NB4 (cell line): ENCODE data around the gene RXRA.

Experiments
- TF ChIP-seq, protein P1 (sequence below): IDR thresholded peaks from one replicate; pipeline ENCODE4 v1.5.1; 2012; ENCODE audit warnings: low read depth, low read length
- TF ChIP-seq, protein P2 (sequence below): IDR thresholded peaks from 2 replicates; pipeline ENCODE4 v1.6.1; 2011; ENCODE audit warnings: low read depth, low read length

DNA sequence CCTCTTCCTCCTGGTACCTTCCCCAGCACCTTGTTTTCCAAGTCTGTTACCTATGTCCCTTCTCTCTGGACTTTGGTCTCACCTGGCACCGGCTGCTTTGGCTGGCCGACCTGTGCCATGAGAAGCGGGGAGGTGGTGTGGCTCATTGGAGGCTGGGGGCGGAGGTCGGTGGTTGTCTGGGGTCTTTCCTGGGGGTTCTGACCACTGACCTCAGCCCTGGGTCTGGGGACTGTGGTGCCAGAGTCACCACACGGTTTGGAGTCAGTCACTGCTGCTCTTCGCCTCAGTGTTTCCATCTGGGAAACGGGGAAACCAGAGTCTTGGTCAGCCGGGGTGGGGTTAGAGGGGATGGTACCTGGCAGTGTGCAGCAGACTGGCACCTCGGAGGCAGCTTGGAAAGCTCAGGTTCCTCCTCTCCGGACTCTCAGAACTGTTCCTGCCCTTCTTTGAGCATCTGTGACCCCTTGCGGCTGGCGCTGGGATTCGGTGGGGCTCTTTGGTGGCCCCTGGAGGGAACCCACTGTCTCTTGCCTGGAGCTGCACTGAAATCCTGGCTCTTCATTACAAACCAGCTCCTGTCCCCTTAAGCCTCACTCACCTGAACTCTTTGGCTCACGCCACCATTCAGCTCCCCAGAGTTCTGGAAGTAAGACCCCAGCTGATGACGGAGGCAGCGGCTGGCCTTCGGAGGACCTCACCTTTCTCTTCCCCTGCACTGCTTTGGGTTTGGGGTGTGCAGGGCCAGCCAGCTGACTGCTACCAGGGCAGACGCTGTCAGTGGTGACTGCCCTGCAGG, 4.1 kb upstream of the RXRA start:
- TF ChIP-seq, protein P1, sequence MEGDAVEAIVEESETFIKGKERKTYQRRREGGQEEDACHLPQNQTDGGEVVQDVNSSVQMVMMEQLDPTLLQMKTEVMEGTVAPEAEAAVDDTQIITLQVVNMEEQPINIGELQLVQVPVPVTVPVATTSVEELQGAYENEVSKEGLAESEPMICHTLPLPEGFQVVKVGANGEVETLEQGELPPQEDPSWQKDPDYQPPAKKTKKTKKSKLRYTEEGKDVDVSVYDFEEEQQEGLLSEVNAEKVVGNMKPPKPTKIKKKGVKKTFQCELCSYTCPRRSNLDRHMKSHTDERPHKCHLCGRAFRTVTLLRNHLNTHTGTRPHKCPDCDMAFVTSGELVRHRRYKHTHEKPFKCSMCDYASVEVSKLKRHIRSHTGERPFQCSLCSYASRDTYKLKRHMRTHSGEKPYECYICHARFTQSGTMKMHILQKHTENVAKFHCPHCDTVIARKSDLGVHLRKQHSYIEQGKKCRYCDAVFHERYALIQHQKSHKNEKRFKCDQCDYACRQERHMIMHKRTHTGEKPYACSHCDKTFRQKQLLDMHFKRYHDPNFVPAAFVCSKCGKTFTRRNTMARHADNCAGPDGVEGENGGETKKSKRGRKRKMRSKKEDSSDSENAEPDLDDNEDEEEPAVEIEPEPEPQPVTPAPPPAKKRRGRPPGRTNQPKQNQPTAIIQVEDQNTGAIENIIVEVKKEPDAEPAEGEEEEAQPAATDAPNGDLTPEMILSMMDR, result no peak
- TF ChIP-seq, protein P2, sequence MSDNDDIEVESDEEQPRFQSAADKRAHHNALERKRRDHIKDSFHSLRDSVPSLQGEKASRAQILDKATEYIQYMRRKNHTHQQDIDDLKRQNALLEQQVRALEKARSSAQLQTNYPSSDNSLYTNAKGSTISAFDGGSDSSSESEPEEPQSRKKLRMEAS, result no peak
